HG03460 (cell line): ENCODE data around the gene GPR33.
"Not testable (repeated sequence)": the region's sequence is repeated elsewhere in the genome, so short reads cannot be mapped to it uniquely, and the experiment has no call there.

Experiments
- ATAC-seq: cut with Tn5 transposase; IDR thresholded peaks from one replicate; pipeline ENCODE4 v1.9.1; 2021; ENCODE audit not compliant: unreplicated experiment

GPR33 gene

DNA sequence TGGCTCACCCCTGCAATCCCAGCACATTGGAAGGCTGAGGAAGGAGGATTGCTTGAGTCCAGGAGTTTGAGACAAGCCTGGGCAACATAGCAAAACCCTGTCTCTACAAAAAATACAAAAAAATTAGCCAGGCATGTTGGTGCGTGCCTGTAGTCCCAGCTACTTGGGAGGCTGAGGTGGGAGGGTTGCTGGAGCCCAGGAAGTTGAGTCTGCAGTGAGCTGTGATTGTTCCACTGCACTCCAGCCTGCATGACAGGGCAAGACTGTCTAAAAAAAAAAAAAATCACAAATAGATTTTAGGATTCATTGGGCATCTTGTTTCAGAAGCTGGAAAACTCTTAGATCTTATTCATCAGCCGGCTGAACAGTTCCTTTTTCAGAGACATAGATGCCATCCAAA, 25.4 kb downstream of the GPR33 start:
- not testable (repeated sequence) for ATAC-seq

DNA sequence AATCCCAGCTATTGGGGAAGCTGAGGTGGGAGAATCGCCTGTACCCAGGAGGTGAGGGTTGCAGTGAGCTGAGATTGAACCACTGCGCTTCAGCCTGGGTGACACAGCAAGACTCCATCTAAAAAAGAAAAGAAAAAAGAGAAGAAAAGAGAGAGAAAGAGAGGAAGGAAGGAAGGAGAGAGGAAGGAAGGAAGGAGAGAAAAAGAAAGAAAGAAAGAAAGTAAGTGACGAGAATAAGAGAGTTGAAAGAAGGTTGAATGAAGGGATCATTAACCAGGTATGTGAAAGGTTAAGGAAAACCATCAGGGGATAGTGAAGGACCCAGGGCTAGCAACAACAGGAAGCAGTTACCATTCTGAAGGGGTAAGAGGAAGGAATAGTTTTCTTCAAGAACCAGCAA, 26.3 kb downstream of the GPR33 start:
- ATAC-seq = no peak

DNA sequence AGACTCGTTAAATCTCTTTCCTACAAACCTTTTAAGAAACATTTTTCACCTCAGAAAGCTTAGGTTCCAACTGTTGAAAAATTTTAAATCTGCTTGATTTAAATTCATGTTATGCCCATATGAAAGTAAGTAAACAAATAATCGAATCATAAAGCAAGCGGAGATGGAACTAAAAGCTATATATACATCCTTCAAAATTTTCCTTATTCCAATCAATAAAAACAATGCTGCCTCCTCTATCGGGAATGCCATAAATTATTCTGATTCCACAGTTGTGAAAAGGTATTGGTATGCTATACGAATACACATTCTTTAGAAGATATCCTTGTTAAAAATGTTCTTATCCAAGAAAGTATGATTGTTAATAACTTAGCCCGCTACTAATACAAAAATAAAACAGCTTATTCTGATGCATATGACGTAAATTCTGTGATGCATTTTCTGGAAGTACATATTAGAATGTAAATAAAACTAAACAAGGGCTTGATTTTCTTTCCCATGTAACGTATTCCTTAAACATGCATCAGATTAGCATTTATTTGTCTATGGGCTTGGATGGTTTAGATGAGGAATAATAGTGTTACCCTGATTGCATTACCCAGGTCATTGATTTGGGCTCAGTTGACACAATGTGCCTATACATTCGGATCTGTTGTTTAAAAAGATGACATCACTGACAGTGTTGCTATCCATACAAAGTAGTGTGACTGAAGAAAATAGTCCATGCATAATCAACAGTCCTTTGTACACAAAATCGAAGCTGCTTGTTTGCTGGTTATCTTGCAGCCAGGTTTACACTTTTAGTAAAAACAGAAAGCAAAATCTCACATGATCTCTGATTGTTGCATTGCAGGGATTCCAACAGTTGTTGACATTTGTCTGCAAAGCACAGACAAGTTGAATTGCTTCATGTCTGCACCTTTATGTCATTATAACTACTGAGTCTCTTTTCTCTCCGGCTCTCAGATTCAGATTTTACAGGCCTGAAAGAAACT, 29.9 kb downstream of the GPR33 start:
- ATAC-seq = no peak

DNA sequence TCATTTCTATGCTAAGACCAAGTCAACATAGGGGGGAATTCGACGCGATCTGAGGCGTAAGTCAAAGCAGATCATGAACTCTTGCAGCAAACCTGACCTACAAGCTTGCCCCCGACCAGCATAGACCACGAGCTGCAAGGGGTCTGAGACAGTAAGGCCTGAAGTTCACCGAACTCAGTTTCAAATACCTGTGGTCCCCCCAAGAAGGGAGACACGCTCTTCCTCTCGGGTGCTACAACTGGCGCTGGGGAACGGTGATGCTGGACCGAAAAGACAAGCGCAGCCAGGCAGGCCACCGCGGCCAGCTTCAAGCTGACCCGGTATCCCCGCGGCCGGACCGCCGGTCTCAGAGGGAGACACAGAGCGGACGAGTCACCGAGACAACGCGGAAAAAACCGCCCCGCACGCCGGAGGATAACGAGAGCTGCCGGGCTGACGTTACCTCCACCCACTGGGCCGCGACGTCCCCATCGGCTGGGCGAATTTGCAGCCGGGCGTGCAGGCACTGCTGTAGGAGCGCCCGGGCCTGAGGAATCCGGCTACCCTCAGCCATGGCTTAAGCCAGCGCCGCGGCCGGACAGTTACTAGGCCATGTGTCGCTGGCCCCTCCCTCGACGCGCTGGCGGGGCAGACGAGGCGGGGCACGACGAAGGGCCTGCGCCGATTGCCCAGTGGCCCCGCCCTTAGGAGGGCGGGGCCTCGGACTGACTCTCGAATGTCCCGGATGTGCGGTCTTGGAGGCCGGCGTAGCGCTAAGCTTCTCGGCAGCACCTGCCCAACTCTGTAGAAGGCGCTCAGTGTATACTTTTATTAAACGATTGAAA, 30.8 kb downstream of the GPR33 start, which contains the start of gene DTD2:
Gene DTD2, minus strand, starts transcription at position 666 of the 824 bp plus-strand sequence. Its CDS starts 113 bp downstream, at position 553.
- peak; percentile 99 for ATAC-seq

DNA sequence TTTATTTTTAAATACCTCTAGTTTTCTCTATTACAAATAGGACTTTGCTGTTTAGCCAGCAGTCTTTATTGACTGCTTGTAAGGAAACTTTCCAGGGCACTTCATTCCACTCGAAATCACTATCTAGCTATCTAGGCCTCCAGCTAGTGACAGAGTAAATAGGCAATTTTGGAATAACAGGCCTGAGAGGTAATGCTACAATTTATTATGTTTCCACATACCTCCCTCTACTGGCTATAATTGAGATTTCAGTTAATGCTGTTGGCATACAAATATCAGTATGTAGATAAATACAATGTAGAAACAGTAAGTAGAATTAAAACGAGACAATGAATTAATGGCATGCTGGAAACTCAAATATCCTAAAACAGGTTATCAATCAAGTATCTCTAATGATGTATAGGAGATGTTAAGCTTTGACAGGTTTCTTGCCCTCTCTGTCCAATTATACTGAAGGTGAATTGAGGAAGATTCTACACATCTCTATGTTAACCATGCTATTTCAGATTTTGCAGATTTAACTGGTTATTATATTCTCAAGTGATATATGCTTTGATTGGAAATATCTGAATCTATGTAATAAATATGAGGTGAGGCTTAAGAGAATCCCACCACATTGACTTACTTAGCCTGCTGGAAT, 37.7 kb downstream of the GPR33 start:
- no peak for ATAC-seq

DNA sequence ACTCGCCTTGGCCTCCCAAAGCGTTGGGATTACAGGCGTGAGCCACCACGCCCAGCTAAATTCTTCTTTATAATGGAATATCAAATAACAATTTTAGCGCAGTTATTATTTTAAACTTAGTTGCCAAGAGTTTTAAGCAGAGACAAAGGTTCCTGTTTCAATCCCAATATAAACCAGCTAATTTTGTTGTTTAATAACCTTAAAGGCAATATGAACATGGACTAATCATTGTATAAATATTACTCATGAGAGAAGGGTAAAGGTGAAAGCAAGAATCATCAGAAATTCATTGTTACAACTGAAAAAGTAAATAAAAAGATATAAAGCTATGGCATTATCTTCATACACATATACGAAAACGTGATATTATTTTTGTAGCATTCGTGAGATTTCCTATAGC, 38.7 kb downstream of the GPR33 start:
- ATAC-seq = no peak

DNA sequence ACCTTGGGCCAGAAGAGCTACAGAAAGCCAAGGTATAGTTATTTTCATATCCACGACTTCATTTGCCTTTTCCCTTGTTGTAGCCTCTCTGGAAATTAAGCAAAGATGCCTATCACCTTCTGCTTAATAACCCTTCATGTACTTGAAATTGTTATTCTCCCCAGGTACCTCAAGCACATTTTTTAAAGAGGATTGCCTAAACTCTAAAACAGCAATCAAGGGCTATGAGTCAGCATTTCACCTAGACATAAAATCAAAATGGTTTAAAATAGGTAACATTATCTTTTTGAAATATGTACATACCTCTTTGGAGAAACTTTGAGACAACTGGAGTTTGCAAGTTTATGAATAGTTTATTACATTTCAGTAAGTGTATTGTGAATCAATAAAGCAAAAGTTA, 42.1 kb downstream of the GPR33 start:
- no peak for ATAC-seq

DNA sequence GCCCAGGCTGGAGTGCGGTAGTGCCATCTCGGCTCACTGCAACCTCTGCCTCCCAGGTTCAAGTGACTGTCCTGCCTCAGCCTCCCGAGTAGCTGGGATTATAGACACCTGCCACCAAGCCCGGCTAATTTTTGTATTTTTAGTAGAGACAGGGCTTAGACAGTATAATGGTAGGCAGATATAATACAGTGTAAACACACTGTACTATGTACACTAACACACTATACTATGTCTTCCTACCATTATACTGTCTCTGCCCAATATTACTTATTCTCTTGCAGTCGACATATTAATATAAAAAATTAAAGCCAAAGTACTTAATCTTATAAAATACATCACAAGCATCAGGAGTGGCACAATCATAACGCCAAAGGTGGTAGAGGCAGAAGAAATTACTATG, 45.6 kb downstream of the GPR33 start:
- ATAC-seq = no peak

DNA sequence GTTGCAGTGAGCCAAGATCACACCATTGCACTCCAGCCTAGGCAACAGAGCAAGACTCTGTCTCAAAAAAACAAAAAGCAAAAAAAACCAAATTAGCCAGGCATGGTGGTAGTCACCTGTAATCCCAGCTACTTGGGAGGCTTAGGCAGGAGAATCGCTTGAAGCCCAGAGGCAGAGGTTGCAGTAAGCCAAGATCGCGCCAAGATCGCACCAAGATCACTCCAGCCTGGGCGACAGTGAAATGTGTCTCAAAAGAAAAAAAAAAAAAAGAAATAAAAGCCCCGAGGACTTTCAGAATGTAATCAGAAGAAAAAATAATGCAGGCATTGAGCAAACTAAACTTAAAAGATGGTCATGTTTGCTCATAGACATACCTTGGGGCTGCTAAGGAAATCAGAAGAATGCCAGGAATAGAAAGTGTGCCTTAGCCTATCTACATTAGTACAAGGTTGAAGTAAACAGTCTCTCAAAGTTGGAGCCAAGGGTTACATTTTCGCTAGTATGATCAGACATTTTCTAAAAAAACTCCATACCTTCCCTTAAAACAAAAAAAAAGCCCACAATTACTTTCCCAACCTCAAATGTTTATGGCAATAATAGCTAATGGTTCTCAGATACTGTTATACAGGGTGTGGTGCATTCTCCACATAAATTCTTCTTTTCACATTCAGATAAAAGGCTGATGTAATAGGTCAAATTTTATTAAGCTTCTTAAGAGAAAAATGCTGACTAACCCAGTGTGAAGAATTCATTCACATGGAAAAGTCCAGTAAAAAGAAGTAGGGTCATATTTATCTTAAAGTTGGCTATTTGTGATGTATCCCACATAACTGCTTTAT, 46.3 kb downstream of the GPR33 start:
- ATAC-seq = no peak

DNA sequence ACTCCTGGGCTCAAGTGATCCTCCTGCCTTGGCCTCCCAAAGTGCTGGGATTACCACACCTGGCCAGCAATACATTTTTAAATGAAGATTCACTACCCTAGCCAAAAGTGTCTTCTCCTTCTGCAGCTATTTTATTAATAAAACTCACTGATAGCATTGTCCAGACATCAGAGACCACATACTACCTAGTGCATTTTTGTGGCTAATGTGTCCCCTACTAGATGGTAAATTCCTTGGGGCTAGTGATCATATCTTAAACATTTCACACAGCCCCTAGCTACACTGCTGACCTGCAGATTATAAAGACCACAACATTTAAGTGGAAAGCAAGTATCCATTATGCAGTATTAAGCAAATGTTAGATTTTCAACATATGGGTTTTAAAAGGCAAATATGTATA, 47.6 kb downstream of the GPR33 start:
- ATAC-seq = no peak

DNA sequence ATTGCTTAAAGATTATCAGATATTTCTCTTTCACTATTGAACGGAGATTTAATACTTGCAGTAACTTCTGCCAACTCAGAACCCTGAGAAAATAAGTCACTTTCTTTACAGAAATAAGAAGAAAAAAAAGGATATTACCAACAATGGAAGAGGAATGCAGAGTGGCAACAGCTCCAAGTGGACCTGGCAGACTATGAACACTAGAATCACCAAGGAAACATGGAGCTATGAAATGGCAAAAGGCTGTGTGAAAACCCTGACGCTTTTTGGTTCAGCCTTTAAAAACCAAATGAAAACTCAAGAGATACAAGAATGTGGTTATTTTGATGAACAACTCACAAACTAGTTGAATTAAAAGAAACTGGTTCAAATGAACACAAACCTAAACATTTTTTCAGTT, 48.3 kb downstream of the GPR33 start:
- no peak for ATAC-seq

DNA sequence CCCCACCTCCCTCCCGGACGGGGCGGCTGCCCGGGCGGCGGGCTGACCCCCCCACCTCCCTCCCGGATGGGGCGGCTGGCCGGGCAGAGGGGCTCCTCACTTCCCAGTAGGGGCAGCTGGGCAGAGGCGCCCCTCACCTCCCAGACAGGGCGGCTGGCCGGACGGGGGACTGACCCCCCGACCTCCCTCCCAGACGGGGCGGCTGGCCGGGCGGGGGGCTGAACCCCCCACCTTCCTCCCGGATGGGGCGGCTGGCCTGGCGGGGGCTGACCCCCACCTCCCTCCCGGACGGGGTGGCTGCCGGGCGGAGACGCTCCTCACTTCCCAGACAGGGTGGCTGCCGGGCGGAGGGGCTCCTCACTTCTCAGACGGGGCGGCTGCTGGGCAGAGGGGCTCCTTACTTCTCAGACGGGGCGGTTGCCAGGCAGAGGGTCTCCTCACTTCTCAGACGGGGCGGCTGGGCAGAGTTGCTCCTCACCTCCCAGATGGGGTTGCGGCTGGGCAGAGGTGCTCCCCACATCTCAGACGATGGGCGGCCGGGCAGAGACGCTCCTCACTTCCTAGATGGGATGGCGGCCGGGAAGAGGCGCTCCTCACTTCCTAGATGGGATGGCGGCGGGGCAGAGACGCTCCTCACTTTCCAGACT, 50.7 kb downstream of the GPR33 start:
- not testable (repeated sequence) for ATAC-seq

DNA sequence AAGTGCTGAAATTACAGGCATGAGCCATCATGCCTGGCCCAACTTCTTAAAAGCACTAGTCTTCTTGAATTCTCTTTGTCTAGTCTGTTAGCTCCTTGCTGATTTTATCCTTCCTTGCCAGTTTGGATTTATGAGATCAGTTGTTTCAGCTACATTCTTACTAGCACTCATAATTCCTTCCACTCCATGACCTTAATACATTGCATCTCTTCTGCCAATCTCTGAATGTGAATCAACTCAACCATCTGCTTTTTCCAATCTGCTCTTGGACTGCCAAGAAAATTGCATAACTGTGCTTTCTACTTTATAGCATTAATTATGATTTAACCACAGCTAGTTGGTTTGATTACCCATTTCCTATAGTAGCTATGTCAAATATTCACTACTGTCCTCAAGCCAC, 52.6 kb downstream of the GPR33 start:
- ATAC-seq = no peak
